HG03460 (cell line): ENCODE measurements around the gene HEBP1.
A peak's percentile ranks its signal among the peaks of the same experiment; 100 is the strongest.
"Not testable (repeated sequence)": the region's sequence is repeated elsewhere in the genome, so short reads cannot be mapped to it uniquely, and the experiment has no call there.

Experiments
- ATAC-seq: cut with Tn5 transposase; IDR thresholded peaks from one replicate; pipeline ENCODE4 v1.9.1; 2021; ENCODE audit not compliant: unreplicated experiment

The HEBP1 gene

GRCh38 chr12:12999959-13000615 is at the start of gene HEBP1:
HEBP1 (minus strand) TSS chr12:13000265; CDS start chr12:13000114, 151 bp downstream.
- peak; percentile 86 for ATAC-seq

- no peak for ATAC-seq
Measured at GRCh38 chr12:13049816-13050215, 49.8 kb upstream of the HEBP1 start.

GRCh38 chr12:13046964-13047363 is 46.9 kb upstream of the HEBP1 start:
- no peak for ATAC-seq

GRCh38 chr12:13045816-13046215 is 45.8 kb upstream of the HEBP1 start:
- no peak for ATAC-seq

GRCh38 chr12:13044906-13045299 is 44.8 kb upstream of the HEBP1 start:
- ATAC-seq: no peak

- ATAC-seq: peak; percentile 86
Measured at GRCh38 chr12:13044002-13044905, 44.2 kb upstream of the HEBP1 start, which contains the start of gene FAM234B. FAM234B (plus strand) TSS chr12:13044381; CDS start chr12:13044404, 23 bp downstream.

GRCh38 chr12:13042666-13043230 is 42.7 kb upstream of the HEBP1 start:
- ATAC-seq: no peak

DNA sequence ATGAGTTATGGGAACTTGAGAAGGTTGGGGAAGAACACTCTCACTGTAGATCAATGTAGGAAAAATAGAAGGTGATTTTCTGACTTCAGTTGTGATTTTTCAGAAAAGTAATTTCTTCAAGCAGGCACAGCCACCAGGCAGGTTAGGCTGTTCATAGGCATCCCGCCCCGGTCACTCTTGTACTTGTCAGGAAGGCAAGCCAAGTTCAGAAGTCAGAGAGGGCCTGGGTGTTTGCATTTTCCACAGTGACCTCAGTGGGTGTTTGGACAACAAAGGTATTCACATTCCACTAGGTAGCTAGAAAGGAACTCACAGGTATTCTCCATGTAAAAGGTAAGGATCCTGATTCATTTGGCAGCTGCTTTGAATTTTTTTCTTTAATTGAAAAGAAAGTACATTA is 41.2 kb upstream of the HEBP1 start:
- ATAC-seq: no peak

GRCh38 chr12:13039328-13039956 is 39.4 kb upstream of the HEBP1 start:
- ATAC-seq: no peak

- ATAC-seq: no peak
Measured at GRCh38 chr12:13038491-13039161, 38.6 kb upstream of the HEBP1 start.

GRCh38 chr12:13036881-13037280 is 36.8 kb upstream of the HEBP1 start:
- no peak for ATAC-seq

DNA sequence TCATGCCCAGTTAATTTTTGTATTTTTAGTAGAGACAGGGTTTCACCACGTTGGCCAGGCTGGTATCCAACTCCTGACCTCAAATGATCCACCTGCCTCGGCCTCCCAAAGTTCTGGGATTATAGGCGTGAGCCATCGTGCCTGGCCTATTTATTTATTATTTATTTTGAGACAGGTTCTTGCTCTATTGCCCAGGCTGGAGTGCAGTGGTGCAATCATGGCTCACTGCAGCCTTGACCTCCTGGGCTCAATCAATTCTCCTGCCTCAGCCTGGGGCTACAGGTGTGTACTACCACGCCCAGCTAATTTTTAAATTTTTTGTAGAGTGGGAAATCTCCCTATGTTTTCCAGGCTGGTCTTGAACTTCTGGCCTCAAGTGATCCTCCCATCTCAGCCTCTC is 35.3 kb upstream of the HEBP1 start:
- not testable (repeated sequence) for ATAC-seq

DNA sequence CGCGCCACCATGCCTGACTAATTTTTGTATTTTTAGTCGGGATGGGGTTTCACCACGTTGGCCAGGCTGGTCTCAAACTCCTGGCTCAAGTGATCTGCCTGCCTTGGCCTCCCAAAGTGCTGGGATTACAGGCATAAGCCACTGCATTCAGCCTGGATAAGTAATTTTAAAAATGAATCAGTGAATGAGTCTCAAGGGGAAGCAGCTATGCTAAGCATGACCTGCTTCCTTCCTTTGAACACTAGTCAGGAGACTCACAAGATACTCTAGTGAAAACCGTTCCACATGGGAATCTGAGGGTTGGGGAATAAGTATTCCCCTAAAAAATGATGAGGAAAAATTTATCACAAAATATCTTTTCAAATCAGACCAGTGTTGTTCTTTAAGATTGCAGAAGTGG is 33.4 kb upstream of the HEBP1 start:
- no peak for ATAC-seq

DNA sequence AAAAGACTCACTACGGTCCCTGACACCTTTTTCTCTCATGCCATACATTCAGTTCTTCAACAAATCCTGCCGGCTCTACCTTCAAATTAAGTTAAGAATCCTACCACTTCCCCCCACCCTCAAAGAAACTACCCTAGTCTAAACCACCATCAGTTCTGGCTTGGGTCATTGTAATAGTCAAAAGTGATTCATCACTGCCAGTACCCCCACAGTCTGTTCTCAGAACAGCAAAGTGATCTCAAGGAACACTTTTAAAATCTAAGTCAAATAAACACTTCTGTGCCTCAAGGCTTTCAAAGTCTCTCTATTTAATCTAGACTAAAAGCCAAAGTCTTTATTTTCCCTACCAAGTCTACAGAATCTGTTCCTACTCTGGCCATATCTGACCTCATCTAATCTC is 32.1 kb upstream of the HEBP1 start:
- no peak for ATAC-seq

DNA sequence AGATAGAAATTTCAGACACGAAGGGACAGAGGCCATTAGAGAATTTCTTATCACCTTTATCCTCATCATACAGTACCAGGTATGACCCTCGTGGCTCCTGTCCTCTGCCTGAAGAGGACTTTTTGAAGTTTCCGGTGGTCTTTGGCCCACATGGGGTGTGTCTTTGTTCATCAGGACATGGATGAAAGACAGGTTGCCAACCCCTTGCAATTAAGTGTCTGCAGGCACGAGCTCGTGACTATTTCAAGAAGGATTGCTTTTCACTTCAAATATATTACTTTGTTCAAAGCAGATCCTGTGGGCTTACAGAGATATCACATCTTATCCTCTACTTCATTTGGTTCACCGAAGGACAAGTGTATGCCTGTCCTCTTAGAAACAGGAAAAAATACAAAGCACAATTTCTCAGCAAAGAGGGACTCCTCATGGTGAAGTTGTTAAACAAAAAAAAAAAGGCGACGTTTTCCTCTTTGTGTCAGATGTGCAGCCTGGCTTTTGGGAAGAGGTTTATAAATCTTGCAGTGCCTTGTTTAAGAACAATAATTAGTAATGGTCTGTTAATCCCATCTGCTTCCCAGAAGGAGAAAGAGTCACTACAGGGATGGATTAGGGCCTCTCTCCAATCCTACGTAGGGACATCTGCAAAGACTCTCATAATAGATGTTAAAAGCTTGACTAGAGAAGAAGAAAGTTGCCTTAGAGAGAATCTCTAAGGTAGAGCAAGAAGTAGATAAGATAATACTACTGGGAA is 30.7 kb upstream of the HEBP1 start:
- no peak for ATAC-seq

DNA sequence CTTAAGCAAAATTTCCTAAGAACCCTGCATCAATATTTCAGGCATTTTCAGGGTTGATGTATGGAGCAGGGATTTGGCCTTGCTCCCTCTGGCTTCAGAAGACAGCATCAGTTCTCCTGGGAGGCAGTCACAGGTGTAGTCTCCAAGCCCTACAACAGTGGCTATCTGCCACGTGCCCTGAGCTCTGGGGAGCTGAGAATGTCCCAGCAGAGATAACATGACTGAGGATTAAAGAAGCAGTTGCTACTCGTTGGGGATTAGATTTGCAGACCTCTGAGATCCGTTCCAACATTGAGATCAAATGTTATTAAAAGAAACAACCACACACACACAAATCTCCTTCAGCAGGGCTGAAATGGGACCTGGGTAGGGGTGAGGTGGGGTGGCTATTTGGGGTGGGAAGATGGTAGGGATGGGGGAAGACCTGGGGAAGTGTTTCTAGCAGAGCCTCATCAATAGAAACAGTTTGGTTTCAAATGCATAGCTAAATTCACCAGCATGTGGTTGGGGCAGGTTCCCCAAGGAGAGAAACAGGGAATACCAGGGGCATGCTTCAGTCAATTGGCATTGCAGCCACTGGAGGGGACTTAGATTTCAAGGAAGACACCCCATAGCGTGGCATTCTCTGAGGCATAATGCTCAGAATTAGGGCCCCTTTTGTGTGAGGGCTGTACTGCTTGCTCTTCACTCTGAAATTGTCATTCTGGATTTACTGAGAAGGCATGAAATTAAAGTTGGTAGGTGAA is 28.9 kb upstream of the HEBP1 start:
- no peak for ATAC-seq

DNA sequence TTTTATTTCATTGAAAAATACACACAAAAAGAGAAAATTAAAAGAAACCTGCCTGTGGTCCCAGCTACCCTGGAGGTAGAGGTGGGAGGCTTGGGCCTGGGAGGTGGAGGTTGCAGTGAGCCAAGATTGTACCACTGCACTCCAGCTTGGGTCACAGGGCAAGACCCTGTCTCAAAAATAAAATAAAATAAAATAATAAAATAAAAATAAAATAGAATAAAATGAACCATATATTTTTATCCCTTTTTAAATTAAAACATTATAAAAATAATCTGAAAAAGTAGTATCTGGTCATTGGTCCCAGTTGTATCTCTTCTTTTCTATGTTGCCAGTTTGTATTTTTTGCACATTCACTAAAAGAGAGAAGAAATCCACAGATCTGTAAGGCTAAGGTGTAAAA is 27.4 kb upstream of the HEBP1 start:
- ATAC-seq: no peak

GRCh38 chr12:13027032-13027431 is 27.0 kb upstream of the HEBP1 start:
- ATAC-seq: no peak

DNA sequence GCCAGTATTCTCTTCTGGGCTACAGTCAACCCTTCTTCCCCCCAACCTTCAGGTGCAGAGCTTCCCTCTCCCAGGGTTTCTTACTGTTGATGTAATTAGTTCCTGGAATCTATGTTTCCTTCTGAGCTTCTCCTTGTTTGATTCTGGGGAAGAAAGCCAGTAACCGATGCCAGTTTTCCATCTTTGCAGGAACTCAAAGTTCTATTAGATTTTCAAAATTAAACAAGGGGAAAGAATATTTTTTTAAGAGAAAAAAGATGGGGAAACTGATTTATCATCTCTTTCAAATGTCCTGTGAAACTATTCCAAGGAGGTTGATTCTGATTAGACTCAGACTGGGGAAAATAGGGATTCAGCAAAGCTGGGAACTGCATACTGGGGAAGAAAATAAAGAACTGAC is 26.2 kb upstream of the HEBP1 start:
- no peak for ATAC-seq
